Smooth muscle cell (in vitro differentiated cells): ENCODE results near the gene WDR45B. TPM values are rescaled to one million over a fixed set of nuclear protein-coding genes. Genes with fewer than 3 reads are reported as not detected.

ENCODE experiments used
- DNase-seq: peaks from one replicate; lab custom pipeline; 2025; ENCODE audit not compliant: unreplicated experiment; lab: John Stamatoyannopoulos, UW
- H2AFZ ChIP-seq: fragments of 200-600 bp; sonication (generic); 2 replicates; pipeline ENCODE4 v1.6.0; 2016; ENCODE audit warnings: antibody characterized with exemption, low read depth, mild to moderate bottlenecking
- H3F3A ChIP-seq: fragments of 200-600 bp; sonication (generic); 2 replicates; pipeline ENCODE4 v1.6.0; 2017; ENCODE audit warnings: antibody characterized with exemption, low read depth
- H3K27ac ChIP-seq: fragments of 200-600 bp; sonication (generic); 2 replicates; pipeline ENCODE4 v1.5.1; 2016; ENCODE audit warnings: low read depth, mild to moderate bottlenecking
- H3K27me3 ChIP-seq: fragments of 200-600 bp; sonication (generic); 2 replicates; pipeline ENCODE4 v1.6.1; 2016; ENCODE audit warnings: low read depth, mild to moderate bottlenecking
- H3K36me3 ChIP-seq: fragments of 200-600 bp; sonication (generic); 2 replicates; pipeline ENCODE4 v1.5.1; 2016; ENCODE audit warnings: low read depth
- H3K4me1 ChIP-seq: fragments of 200-600 bp; sonication (generic); 2 replicates; pipeline ENCODE4 v1.5.1; 2016; ENCODE audit warnings: low read depth
- H3K4me2 ChIP-seq: fragments of 200-600 bp; sonication (generic); 2 replicates; pipeline ENCODE4 v1.6.0; 2016; ENCODE audit warnings: mild to moderate bottlenecking
- H3K4me3 ChIP-seq: fragments of 200-600 bp; sonication (generic); 2 replicates; pipeline ENCODE4 v1.5.1; 2016; ENCODE audit warnings: mild to moderate bottlenecking
- H3K79me2 ChIP-seq: fragments of 200-600 bp; sonication (generic); 2 replicates; pipeline ENCODE4 v1.6.0; 2016; ENCODE audit warnings: low read depth, mild to moderate bottlenecking
- H3K9ac ChIP-seq: fragments of 200-600 bp; sonication (generic); 2 replicates; pipeline ENCODE4 v1.6.0; 2016; ENCODE audit warnings: low read depth
- H3K9me3 ChIP-seq: fragments of 200-600 bp; sonication (generic); replicated peaks from 2 replicates; pipeline ENCODE4 v1.5.1; 2016; ENCODE audit warnings: low read depth
- H4K20me1 ChIP-seq: fragments of 200-600 bp; sonication (generic); 2 replicates; pipeline ENCODE4 v1.6.0; 2016; ENCODE audit warnings: low read depth
- CTCF ChIP-seq: fragments of 200-600 bp; sonication (generic); IDR thresholded peaks from 2 replicates; pipeline ENCODE4 v1.5.1; 2017; ENCODE audit warnings: borderline replicate concordance, mild to moderate bottlenecking, antibody characterized with exemption; ENCODE audit not compliant: insufficient read depth, poor library complexity, severe bottlenecking
- WGBS: methylation state at CpG from one replicate; pipeline ENCODE4 v1.1.7; 2016; ENCODE audit warnings: low lambda C conversion rate; 5-methylcytosine and 5-hydroxymethylcytosine counted together
- polyA plus RNA-seq: library from polyadenylated mRNA; unstranded; fragments of >200 nt; fragmentation: Nextera tagmentation; extraction: Ambion mirVana; gene quantifications from 2 replicates; pipeline ENCODE4 v1.2.1, GENCODE V29; 2016
- total RNA-seq: library from RNA; depleted of rRNA; stranded (reverse); fragments of >200 nt; gene quantifications from 2 replicates; pipeline ENCODE4 v1.2.3, GENCODE V29; 2014

WDR45B gene
- total and polyA plus RNA-seq, 2 experiments from 2014 or later = 73.0 to 94.6 TPM

- H4K20me1 ChIP-seq = peaks cover 74% of the 10 kb centered on the region
- H3K4me3 ChIP-seq = no peak overlapping the region
- TF ChIP-seq CTCF = no peak
- no peaks in the 10 kb centered on the region for H3K36me3 ChIP-seq
- H3K4me2 ChIP-seq = no peak overlapping the region
- H3K9ac ChIP-seq = no peak overlapping the region
- H3K27ac ChIP-seq = no peak overlapping the region
- H2AFZ ChIP-seq = no peak overlapping the region
- no peaks in the 10 kb centered on the region for H3K9me3 ChIP-seq
- H3K79me2 ChIP-seq = peaks cover 75% of the 10 kb centered on the region
- no peaks in the 10 kb centered on the region for H3K27me3 ChIP-seq
- H3K4me1 ChIP-seq = peaks cover 5% of the 10 kb centered on the region
- 100% methylated on average over 4 of the region's 4 CpGs for WGBS
- no peak for DNase-seq
- no peaks in the 10 kb centered on the region for H3F3A ChIP-seq
Observed at GRCh38 chr17:82645516-82645915, 2.7 kb downstream of the WDR45B start.

GRCh38 chr17:82644148-82644547, 4.1 kb downstream of the WDR45B start:
- Histone ChIP-seq H3K27ac (no peak overlapping the region), H3K9ac (no peak overlapping the region), H3F3A (no peaks in the 10 kb centered on the region), H2AFZ (no peak overlapping the region), H3K4me2 (no peak overlapping the region), H3K79me2 (peaks cover 89% of the 10 kb centered on the region), H3K36me3 (no peaks in the 10 kb centered on the region), H3K27me3 (no peaks in the 10 kb centered on the region), H3K4me3 (no peak overlapping the region), H4K20me1 (peaks cover 88% of the 10 kb centered on the region), H3K9me3 (no peaks in the 10 kb centered on the region), H3K4me1 (peaks cover 5% of the 10 kb centered on the region)
- DNase-seq = no peak
- 94% methylated on average over 5 of the region's 5 CpGs for WGBS
- no peak for TF ChIP-seq CTCF

- Histone ChIP-seq H3K4me1 (peaks cover 5% of the 10 kb centered on the region), H3K36me3 (no peaks in the 10 kb centered on the region), H3K79me2 (peaks cover 98% of the 10 kb centered on the region), H3F3A (peaks cover 5% of the 10 kb centered on the region), H2AFZ (no peak overlapping the region), H3K4me2 (no peak overlapping the region), H3K9ac (no peak overlapping the region), H3K27me3 (no peaks in the 10 kb centered on the region), H3K4me3 (no peak overlapping the region), H4K20me1 (peaks cover 98% of the 10 kb centered on the region), H3K9me3 (no peaks in the 10 kb centered on the region), H3K27ac (no peak overlapping the region)
- TF ChIP-seq CTCF = no peak
- WGBS = 96% methylated on average over 14 of the region's 14 CpGs
- DNase-seq = no peak
Observed at GRCh38 chr17:82642022-82642421, 6.2 kb downstream of the WDR45B start.

- no peak for TF ChIP-seq CTCF
- Histone ChIP-seq H3K9me3 (no peaks in the 10 kb centered on the region), H3K4me2 (no peak overlapping the region), H3K9ac (no peak overlapping the region), H4K20me1 (peaks cover 98% of the 10 kb centered on the region), H3K27ac (no peak overlapping the region), H3K79me2 (peaks cover 98% of the 10 kb centered on the region), H3K4me1 (no peaks in the 10 kb centered on the region), H3F3A (peaks cover 5% of the 10 kb centered on the region), H3K4me3 (no peak overlapping the region), H3K36me3 (no peaks in the 10 kb centered on the region), H3K27me3 (no peaks in the 10 kb centered on the region), H2AFZ (no peak overlapping the region)
- 98% methylated on average over 4 of the region's 5 CpGs for WGBS
- DNase-seq = no peak
Observed at GRCh38 chr17:82640036-82640435, 8.2 kb downstream of the WDR45B start.
